SK-N-SH treated with all-trans-retinoic acid at 6 μM for 48 hours (cell line): ENCODE measurements around the gene CANX.
"Not testable (repeated sequence)": the region's sequence is repeated elsewhere in the genome, so short reads cannot be mapped to it uniquely, and the experiment has no call there.

Source experiments
- ATAC-seq: fragments of 200-7000 bp; cut with Tn5 transposase; 3 replicates; pipeline ENCODE4 v1.9.1; 2020; ENCODE audit warnings: mild to moderate bottlenecking, moderate library complexity
- ARNTL ChIP-seq: fragments of 450-650 bp; formaldehyde crosslinking; IDR thresholded peaks from 2 replicates; pipeline ENCODE4 v1.5.0; 2020; ENCODE audit warnings: low read depth, mild to moderate bottlenecking, moderate library complexity, borderline replicate concordance
- BACH2 ChIP-seq: fragments of 250-450 bp; sonication (Bioruptor Pico); IDR thresholded peaks from 2 replicates; pipeline ENCODE4 v1.9.0; 2021; ENCODE audit warnings: mild to moderate bottlenecking, borderline replicate concordance
- CSDC2 ChIP-seq: fragments of 250-450 bp; sonication (Bioruptor Pico); IDR thresholded peaks from 2 replicates; pipeline ENCODE4 v1.5.0; 2020; ENCODE audit warnings: mild to moderate bottlenecking, moderate library complexity
- ESRRG ChIP-seq: fragments of 250-450 bp; sonication (Bioruptor Pico); IDR thresholded peaks from 2 replicates; pipeline ENCODE4 v1.6.1; 2021; ENCODE audit warnings: mild to moderate bottlenecking
- GLIS3 ChIP-seq: fragments of 250-450 bp; sonication (Bioruptor Pico); IDR thresholded peaks from 2 replicates; pipeline ENCODE4 v1.5.0; 2020; ENCODE audit warnings: mild to moderate bottlenecking, moderate library complexity
- ISL1 ChIP-seq: fragments of 250-450 bp; sonication (Bioruptor Pico); IDR thresholded peaks from 2 replicates; pipeline ENCODE4 v2.1.2; 2022; ENCODE audit warnings: mild to moderate bottlenecking, moderate library complexity
- PPARA ChIP-seq: fragments of 250-450 bp; sonication (Bioruptor Pico); IDR thresholded peaks from 2 replicates; pipeline ENCODE4 v1.5.0; 2020; ENCODE audit warnings: mild to moderate bottlenecking, borderline replicate concordance
- RARB ChIP-seq: fragments of 250-450 bp; sonication (Bioruptor Pico); IDR thresholded peaks from 2 replicates; pipeline ENCODE4 v1.8.0; 2021; ENCODE audit warnings: mild to moderate bottlenecking, moderate library complexity
- SNAI2 ChIP-seq: fragments of 250-450 bp; sonication (Bioruptor Pico); IDR thresholded peaks from 2 replicates; pipeline ENCODE4 v1.5.0; 2020; ENCODE audit warnings: mild to moderate bottlenecking, moderate library complexity
- TCF4 ChIP-seq: fragments of 250-450 bp; sonication (Bioruptor Pico); IDR thresholded peaks from 2 replicates; pipeline ENCODE4 v1.8.0; 2021; ENCODE audit warnings: mild to moderate bottlenecking, moderate library complexity, borderline replicate concordance
- TSHZ2 ChIP-seq: fragments of 250-450 bp; sonication (Bioruptor Pico); IDR thresholded peaks from 2 replicates; pipeline ENCODE4 v1.5.0; 2020; ENCODE audit warnings: mild to moderate bottlenecking, moderate library complexity
- ZC3H10 ChIP-seq: fragments of 250-450 bp; sonication (Bioruptor Pico); IDR thresholded peaks from 2 replicates; pipeline ENCODE4 v1.5.1; 2021; ENCODE audit warnings: mild to moderate bottlenecking, moderate library complexity
- ZFP3 ChIP-seq: fragments of 250-450 bp; sonication (Bioruptor Pico); IDR thresholded peaks from 2 replicates; pipeline ENCODE4 v1.5.0; 2020; ENCODE audit warnings: mild to moderate bottlenecking, moderate library complexity
- ZFP30 ChIP-seq: fragments of 450-650 bp; formaldehyde crosslinking; IDR thresholded peaks from 2 replicates; pipeline ENCODE4 v1.5.0; 2022; ENCODE audit warnings: mild to moderate bottlenecking, moderate library complexity
- ZNF565 ChIP-seq: fragments of 450-650 bp; formaldehyde crosslinking; conservative IDR thresholded peaks from 2 replicates; pipeline ENCODE4 v1.5.0; 2020; ENCODE audit warnings: low read depth, mild to moderate bottlenecking, moderate library complexity
- ZNF70 ChIP-seq: fragments of 450-650 bp; formaldehyde crosslinking; IDR thresholded peaks from 2 replicates; pipeline ENCODE4 v1.5.0; 2020; ENCODE audit warnings: mild to moderate bottlenecking, moderate library complexity
- ZNF8 ChIP-seq: fragments of 450-650 bp; formaldehyde crosslinking; IDR thresholded peaks from 2 replicates; pipeline ENCODE4 v1.5.0; 2020; ENCODE audit warnings: mild to moderate bottlenecking, moderate library complexity
- TF ChIP-seq, protein P1 (sequence below): fragments of 250-450 bp; sonication (Bioruptor Pico); IDR thresholded peaks from 2 replicates; pipeline ENCODE4 v1.8.0; 2021; ENCODE audit warnings: low read depth, mild to moderate bottlenecking, moderate library complexity, borderline replicate concordance
- TF ChIP-seq, protein P2 (sequence below): fragments of 250-450 bp; sonication (Bioruptor Pico); IDR thresholded peaks from 2 replicates; pipeline ENCODE4 v1.8.0; 2020; ENCODE audit warnings: mild to moderate bottlenecking, moderate library complexity, borderline replicate concordance
- TF ChIP-seq, protein P3 (sequence below): fragments of 250-450 bp; sonication (Bioruptor Pico); IDR thresholded peaks from 2 replicates; pipeline ENCODE4 v1.5.1; 2021; ENCODE audit warnings: mild to moderate bottlenecking, moderate library complexity

CANX gene

DNA sequence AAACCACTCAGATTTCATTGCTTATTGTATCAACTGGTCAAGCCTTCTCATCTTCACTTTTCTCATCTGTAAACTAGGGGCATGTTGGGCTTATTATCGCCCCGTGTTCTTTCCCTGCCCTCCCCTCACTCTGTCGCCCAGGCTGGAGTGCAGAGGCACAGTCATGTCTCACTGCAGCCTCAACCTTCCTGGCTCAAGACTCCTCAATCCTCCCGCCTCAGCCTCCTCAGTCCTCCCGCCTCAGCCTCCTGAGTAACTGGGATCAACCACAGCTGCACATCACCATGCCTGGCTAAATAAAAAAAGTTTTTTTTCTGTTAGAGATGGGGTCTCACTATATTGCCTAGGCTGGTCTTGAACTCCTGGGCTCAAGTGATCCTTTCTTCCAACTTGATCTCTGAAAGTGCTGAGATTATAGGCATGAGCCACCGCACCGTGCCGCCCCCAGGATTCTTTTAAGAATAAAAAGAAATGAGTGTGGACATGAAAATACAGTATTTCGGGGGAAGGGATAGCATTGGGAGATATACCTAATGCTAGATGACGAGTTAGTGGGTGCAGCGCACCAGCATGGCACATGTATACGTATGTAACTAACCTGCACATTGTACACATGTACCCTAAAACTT is 35.9 kb downstream of the CANX start (continued):
- TF ChIP-seq TSHZ2 (CRISPR knock-in tag) (no peak), TCF4 (no peak), BACH2 (CRISPR knock-in tag) (no peak), ISL1 (no peak)
- TF ChIP-seq, protein P1, sequence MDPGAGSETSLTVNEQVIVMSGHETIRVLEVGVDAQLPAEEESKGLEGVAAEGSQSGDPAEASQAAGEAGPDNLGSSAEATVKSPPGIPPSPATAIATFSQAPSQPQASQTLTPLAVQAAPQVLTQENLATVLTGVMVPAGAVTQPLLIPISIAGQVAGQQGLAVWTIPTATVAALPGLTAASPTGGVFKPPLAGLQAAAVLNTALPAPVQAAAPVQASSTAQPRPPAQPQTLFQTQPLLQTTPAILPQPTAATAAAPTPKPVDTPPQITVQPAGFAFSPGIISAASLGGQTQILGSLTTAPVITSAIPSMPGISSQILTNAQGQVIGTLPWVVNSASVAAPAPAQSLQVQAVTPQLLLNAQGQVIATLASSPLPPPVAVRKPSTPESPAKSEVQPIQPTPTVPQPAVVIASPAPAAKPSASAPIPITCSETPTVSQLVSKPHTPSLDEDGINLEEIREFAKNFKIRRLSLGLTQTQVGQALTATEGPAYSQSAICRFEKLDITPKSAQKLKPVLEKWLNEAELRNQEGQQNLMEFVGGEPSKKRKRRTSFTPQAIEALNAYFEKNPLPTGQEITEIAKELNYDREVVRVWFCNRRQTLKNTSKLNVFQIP (CRISPR knock-in tag), result no peak
- TF ChIP-seq, all 23 proteins: peak for 0

- TF ChIP-seq ESRRG (CRISPR knock-in tag) (no peak), ZFP3 (CRISPR knock-in tag) (no peak), ARNTL (CRISPR knock-in tag) (no peak), ISL1 (no peak), CSDC2 (CRISPR knock-in tag) (no peak), ZNF70 (CRISPR knock-in tag) (no peak), TSHZ2 (CRISPR knock-in tag) (no peak), TCF4 (no peak), GLIS3 (no peak), PPARA (no peak), ZC3H10 (CRISPR knock-in tag) (no peak), RARB (CRISPR knock-in tag) (no peak), ZNF565 (CRISPR knock-in tag) (no peak), ZNF8 (CRISPR knock-in tag) (no peak), SNAI2 (CRISPR knock-in tag) (no peak), ZFP30 (CRISPR knock-in tag) (no peak)
- TF ChIP-seq, protein P2, sequence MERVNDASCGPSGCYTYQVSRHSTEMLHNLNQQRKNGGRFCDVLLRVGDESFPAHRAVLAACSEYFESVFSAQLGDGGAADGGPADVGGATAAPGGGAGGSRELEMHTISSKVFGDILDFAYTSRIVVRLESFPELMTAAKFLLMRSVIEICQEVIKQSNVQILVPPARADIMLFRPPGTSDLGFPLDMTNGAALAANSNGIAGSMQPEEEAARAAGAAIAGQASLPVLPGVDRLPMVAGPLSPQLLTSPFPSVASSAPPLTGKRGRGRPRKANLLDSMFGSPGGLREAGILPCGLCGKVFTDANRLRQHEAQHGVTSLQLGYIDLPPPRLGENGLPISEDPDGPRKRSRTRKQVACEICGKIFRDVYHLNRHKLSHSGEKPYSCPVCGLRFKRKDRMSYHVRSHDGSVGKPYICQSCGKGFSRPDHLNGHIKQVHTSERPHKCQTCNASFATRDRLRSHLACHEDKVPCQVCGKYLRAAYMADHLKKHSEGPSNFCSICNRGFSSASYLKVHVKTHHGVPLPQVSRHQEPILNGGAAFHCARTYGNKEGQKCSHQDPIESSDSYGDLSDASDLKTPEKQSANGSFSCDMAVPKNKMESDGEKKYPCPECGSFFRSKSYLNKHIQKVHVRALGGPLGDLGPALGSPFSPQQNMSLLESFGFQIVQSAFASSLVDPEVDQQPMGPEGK, result no peak
- TF ChIP-seq, protein P3, sequence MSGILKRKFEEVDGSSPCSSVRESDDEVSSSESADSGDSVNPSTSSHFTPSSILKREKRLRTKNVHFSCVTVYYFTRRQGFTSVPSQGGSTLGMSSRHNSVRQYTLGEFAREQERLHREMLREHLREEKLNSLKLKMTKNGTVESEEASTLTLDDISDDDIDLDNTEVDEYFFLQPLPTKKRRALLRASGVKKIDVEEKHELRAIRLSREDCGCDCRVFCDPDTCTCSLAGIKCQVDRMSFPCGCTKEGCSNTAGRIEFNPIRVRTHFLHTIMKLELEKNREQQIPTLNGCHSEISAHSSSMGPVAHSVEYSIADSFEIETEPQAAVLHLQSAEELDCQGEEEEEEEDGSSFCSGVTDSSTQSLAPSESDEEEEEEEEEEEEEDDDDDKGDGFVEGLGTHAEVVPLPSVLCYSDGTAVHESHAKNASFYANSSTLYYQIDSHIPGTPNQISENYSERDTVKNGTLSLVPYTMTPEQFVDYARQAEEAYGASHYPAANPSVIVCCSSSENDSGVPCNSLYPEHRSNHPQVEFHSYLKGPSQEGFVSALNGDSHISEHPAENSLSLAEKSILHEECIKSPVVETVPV (CRISPR knock-in tag), result no peak
- TF ChIP-seq, protein P1 (CRISPR knock-in tag), result no peak
- no peak for ATAC-seq
Observed at GRCh38 chr5:179738742-179739141, 40.0 kb downstream of the CANX start.

DNA sequence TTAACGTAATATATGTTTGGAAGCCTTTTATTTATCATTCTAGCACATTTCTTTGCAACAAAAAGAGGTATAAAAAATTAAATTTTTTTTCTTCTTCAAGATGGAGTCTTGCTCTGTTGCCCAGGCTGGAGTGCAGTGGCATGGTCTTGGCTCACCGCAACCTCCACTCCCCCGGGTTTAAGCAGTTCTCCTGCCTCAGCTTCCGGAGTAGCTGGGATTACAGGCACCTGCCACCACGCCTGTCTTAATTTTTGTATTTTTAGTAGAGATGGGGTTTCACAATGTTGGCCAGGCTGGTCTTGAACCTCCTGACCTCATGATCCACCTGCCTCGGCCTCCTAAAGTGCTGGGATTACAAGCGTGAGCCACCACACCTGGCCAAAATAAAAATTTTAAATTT is 45.3 kb downstream of the CANX start:
- not testable (repeated sequence) for ATAC-seq
